SHP77 (cell line): ENCODE results near the gene ITGAV.

ENCODE experiments used
- DNase-seq, 2 experiments: peaks; one replicate each; lab custom pipeline; 2025; lab: John Stamatoyannopoulos, UW

Gene ITGAV

GRCh38 chr2:186717320-186718007, 127.6 kb downstream of the ITGAV start:
- DNase-seq, result no peak

GRCh38 chr2:186718122-186718521, 128.3 kb downstream of the ITGAV start:
- no peak for DNase-seq

- DNase-seq, result no peak
These were observed 129.0 kb downstream of the ITGAV start for GRCh38 chr2:186718903-186719302.

GRCh38 chr2:186721956-186722355, 132.1 kb downstream of the ITGAV start:
- DNase-seq, result no peak

- no peak for DNase-seq
These were observed 134.9 kb downstream of the ITGAV start for GRCh38 chr2:186724736-186725135.

- no peak for DNase-seq
These were observed 135.9 kb downstream of the ITGAV start for GRCh38 chr2:186725783-186726182.

GRCh38 chr2:186726938-186727337, 137.1 kb downstream of the ITGAV start:
- DNase-seq, result no peak

- no peak for DNase-seq
These were observed 138.8 kb downstream of the ITGAV start for GRCh38 chr2:186728631-186729030.
